NCI-H446 (cell line): Measurements from ENCODE around the gene FXN.
"Not testable (repeated sequence)": the region's sequence is repeated elsewhere in the genome, so short reads cannot be mapped to it uniquely, and the experiment has no call there.

Source experiments
- DNase-seq, 2 experiments: peaks; one replicate each; lab custom pipeline; 2025; lab: John Stamatoyannopoulos, UW

FXN gene

DNA sequence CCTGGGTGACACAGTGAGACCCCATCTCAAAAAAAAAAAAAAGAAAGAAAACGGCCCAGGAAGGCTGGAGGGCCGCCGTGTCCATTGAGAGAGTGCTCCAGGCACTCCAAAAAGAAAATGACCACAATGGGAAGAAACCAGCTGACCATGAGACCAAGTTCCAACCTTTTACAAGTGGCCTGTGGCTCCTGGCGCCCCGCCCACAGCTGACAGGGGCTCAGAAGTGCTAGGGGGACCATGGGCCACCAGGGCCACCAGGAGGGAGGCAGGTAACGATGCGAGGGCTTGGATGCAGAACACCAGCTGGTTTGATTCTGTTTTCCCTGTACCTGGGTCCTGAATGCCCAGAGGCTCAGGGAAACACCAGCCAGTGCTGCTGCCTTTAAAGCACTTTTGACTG is 34.6 kb downstream of the FXN start:
- DNase-seq, result no peak

DNA sequence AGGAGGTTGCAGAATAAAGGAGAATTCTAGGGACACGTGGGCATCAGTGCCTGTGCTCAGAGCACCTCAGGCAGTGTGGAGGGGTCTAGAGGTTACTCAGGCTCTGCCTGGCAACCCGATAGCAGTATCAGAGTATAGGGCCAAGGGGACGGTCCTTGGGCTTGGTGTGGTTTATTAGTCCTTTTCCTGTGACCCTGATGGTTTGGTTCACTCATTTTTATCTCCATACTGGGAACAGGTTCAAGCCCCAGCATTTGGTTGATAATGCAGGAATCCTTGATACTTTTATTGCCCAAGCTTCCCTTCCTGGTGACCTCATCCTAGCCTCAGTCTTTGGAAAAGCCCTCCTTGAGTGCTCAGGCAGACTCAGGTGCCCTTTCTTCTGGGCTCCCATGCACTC is 35.5 kb downstream of the FXN start:
- DNase-seq, result no peak

DNA sequence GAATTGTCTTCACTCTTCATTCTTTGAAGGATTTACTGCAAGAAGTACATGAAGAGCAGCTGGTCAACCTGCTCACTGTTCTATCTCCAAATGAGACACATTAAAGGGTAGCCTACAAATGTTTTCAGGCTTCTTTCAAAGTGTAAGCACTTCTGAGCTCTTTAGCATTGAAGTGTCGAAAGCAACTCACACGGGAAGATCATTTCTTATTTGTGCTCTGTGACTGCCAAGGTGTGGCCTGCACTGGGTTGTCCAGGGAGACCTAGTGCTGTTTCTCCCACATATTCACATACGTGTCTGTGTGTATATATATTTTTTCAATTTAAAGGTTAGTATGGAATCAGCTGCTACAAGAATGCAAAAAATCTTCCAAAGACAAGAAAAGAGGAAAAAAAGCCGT is 37.6 kb downstream of the FXN start:
- no peak for DNase-seq

- DNase-seq, result no peak
Measured at GRCh38 chr9:69074801-69075200, 39.2 kb downstream of the FXN start.

DNA sequence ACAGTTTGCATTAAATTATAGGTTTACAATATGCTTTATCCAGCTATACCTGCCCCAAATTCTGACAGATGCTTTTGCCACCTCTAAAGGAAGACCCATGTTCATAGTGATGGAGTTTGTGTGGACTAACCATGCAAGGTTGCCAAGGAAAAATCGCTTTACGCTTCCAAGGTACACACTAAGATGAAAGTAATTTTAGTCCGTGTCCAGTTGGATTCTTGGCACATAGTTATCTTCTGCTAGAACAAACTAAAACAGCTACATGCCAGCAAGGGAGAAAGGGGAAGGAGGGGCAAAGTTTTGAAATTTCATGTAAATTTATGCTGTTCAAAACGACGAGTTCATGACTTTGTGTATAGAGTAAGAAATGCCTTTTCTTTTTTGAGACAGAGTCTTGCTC is 41.0 kb downstream of the FXN start:
- no peak for DNase-seq

- DNase-seq, result no peak
Measured at GRCh38 chr9:69078069-69078468, 42.5 kb downstream of the FXN start.

DNA sequence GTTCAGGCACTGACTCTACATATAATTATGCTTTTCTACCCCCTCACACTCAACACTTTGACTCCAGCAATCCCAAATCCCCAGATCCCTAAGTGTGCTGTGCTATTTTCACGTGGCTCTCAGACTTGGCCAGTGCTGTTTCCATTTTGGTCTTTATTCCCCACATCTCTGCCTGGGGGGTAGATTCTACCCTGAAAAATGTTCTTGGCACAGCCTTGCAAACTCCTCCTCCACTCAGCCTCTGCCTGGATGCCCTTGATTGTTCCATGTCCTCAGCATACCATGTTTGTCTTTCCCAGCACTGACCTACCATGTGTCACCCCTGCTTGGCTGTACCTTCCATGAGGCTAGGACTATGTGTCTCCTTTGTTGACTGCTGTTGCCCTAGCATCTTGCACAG is 43.0 kb downstream of the FXN start:
- DNase-seq, result no peak

- no peak for DNase-seq
Measured at GRCh38 chr9:69079186-69079585, 43.6 kb downstream of the FXN start.

GRCh38 chr9:69081261-69081660 is 45.7 kb downstream of the FXN start:
- no peak for DNase-seq

GRCh38 chr9:69083321-69083720 is 47.8 kb downstream of the FXN start:
- no peak for DNase-seq

- no peak for DNase-seq
Measured at GRCh38 chr9:69085569-69086283, 50.2 kb downstream of the FXN start.

- no peak for DNase-seq
Measured at GRCh38 chr9:69086312-69086711, 50.8 kb downstream of the FXN start.

DNA sequence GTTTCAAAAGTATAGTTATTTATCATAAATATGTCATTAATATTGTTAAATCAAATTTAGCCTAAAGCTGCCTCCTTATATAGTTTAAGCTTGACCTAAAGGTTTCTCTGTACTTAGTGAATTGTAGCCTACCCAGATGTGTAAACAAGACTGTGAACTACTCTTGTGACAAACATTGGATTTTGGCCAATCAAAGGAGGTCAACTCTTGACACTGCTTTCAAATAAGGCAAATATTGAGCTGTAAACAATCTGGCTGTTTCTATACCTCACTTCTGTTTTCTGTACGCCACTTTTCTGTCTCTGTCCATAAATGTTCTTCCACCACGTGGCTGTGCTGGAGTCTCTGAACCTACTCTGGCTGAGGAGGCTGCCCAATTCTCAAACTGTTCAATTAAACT is 51.2 kb downstream of the FXN start:
- no peak for DNase-seq

DNA sequence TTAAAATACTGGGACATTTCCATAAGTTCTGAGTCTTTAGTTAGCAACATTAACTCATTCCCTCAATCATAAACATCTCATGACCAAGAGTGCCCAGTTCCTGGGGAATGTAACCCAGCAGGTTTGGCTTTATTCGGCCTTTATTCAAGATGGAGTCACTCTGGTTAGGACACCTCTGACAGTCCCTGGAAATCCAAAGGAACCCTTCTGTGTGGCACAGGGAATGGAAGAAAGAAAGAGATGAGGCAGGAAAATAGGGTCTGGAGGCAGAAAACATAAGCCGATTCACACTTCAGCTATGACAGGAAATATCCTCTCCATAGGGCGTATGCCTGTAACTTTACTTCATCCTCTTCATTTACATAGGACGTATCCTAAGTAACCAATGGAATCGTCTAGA is 53.5 kb downstream of the FXN start:
- no peak for DNase-seq

GRCh38 chr9:69089491-69089890 is 53.9 kb downstream of the FXN start:
- no peak for DNase-seq

GRCh38 chr9:69090140-69090750 is 54.7 kb downstream of the FXN start:
- DNase-seq, result no peak

DNA sequence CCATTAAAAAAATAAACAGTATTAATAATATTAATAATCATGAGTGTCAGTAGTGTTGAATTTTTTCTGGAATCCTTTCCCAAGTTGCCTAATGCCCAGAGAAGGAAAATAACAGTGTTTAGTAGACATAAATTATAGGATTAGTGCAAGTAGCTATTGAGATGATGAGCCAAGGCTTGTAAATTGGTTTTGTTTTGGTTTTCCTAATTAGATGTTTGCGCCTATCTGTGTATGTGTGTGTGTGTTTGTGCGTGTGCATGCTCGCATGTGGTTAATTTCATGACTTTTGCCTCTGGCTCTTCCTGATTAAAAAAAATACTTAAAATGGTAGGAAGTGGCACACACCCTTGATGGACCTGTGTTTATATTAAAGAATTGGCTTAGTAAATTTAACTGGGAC is 55.4 kb downstream of the FXN start:
- DNase-seq, result no peak

- DNase-seq, result no peak
Measured at GRCh38 chr9:69093471-69094103, 58.0 kb downstream of the FXN start.

- DNase-seq, result not testable (repeated sequence)
Measured at GRCh38 chr9:69094361-69095135, 59.0 kb downstream of the FXN start.

- no peak for DNase-seq
Measured at GRCh38 chr9:69097064-69097463, 61.5 kb downstream of the FXN start.

DNA sequence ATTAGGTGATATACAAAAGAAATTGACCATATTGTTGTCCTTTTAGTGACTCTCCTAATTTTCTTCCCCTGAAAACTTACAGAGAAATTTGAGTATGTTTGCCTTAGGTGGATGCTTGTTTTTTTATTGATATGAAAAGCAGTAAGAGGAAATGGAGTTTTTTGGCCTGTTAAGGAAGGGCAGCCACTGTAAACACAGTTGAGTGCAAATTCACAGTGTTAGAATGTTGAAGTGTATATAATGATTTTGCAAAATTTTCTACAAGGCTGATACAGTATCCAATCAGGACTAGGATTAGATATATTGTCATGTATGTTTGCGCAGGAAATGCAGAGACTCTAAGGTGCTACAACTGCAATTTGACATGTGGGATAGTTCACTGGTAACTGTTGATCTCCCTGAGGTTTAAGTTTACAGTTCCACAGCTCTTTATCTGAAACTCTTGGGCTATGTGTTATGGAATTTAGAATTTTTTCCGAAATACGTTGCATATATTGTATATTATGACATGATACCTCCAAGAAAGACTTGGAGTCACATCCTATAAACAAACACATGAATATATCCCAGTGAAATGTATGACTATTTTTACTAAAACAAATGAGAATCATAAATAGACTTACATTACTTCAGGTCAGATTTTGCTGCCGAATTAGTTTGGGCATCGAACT is 62.5 kb downstream of the FXN start:
- DNase-seq, result no peak

DNA sequence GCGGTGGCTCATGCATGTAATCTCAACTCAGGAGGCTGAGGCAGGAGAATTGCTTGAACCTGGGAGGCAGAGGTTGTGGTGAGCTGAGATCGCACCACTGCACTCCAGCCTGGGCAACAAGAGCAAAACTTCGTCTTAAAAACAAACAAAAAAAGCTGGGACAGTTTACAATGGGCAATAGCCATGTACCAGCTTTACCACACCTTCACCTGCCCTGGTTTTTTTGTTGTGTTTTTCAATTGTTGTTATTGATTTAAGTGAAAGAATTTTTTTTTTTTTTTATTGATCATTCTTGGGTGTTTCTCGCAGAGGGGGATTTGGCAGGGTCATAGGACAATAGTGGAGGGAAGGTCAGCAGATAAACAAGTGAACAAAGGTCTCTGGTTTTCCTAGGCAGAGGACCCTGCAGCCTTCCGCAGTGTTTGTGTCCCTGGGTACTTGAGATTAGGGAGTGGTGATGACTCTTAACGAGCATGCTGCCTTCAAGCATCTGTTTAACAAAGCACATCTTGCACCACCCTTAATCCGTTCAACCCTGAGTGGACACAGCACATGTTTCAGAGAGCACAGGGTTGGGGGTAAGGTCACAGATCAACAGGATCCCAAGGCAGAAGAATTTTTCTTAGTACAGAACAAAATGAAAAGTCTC is 67.9 kb downstream of the FXN start:
- not testable (repeated sequence) for DNase-seq
